ENCODE measurements around the gene PLEKHO2. TPM values are rescaled to one million over a fixed set of nuclear protein-coding genes. Genes with fewer than 3 reads are reported as not detected.

The PLEKHO2 gene
- total and polyA plus RNA-seq, 2 of the 8 experiments (the other 6 are each of a cell fraction or from before 2014, with no cell fraction given), result 16.9 to 20.1 TPM

DNA sequence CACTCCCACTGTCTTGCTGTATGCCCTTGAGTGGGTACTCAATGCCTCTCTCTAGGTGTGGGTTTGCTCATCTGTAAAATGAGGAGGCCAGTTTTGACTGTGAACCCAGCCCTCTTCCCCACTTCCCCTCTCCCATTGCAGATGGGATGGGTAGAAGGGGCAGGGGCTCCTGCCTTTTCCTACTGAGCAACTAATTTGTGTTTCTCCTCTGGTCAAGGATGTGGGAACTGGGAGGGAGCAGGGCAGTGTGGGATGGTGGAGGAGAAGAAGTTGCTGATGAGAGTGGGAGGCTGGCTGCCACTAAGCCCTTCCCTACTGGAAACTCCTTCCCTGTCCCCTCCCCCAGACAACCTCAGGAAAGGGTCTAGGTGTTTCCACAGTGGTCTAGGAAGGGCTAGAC lies 49.8 kb downstream of the PLEKHO2 start:
- no peak overlapping the region for H3K4me2 ChIP-seq (ENCODE audit: insufficient read depth in 1 of 2, low read depth in 2 of 2, low read length in 2 of 2)
- H3K23me2 ChIP-seq (ENCODE audit: low read depth, low read length), result peaks cover 10% of the 10 kb centered on the region; the same call in 1 of the 2 replicates
- no peak overlapping the region for H2BK20ac ChIP-seq (ENCODE audit: low read length)
- H3K14ac ChIP-seq (ENCODE audit: insufficient read length), result no peak overlapping the region
- H3K36me3 ChIP-seq (ENCODE audit: control insufficient read depth in 2 of 4, insufficient read depth in 4 of 4, low read length in 3 of 4), result no peaks in the 10 kb centered on the region
- DNase-seq (ENCODE audit: low read depth in 1 of 2, low spot score in 2 of 2) (no peak), FAIRE-seq (no peak)
- no peak overlapping the region for H3K56ac ChIP-seq (replicated peaks; ENCODE audit: insufficient read length, low read depth, low read length)
- H4K91ac ChIP-seq (replicated peaks; ENCODE audit: insufficient read length, low read length), result no peak overlapping the region
- H2AK5ac ChIP-seq (ENCODE audit: low read depth, low read length), result no peak overlapping the region
- H3K9me3 ChIP-seq (ENCODE audit: insufficient read depth in 2 of 2, low read depth in 1 of 2, low read length in 1 of 2), result no peaks in the 10 kb centered on the region
- no peak overlapping the region for H2BK120ac ChIP-seq (replicated peaks; ENCODE audit: low read depth, low read length)
- H3K79me2 ChIP-seq (ENCODE audit: control insufficient read depth in 1 of 2, insufficient read depth in 2 of 2, low read length in 2 of 2), result no peaks in the 10 kb centered on the region
- H3K27ac ChIP-seq (ENCODE audit: low read depth, low read length), result no peak overlapping the region
- no peak overlapping the region for H3K4ac ChIP-seq (replicated peaks; ENCODE audit: insufficient read length, low read depth, low read length)
- ChIA-PET POLR2A (ENCODE audit: partially characterized antibody) (interaction anchor here (0.8 to 1.6 kb wide), 3 partner anchors 11 to 80 kb away, joined by 3 to 5 read pairs (median 3); no protein-coding TSS in a partner anchor), CTCF (ENCODE audit: partially characterized antibody) (no interaction called here)
- 0 out of 2 replicates have a peak overlapping the region, but pooled peaks have one; percentile 28 for H2BK5ac ChIP-seq (ENCODE audit: low read depth, low read length)
- H3K18ac ChIP-seq (ENCODE audit: extremely low read depth, low read length), result no peak overlapping the region; the same call in 1 of the 2 replicates
- H3K27me3 ChIP-seq (replicated peaks in 1 of 4; ENCODE audit: control insufficient read depth in 3 of 4, extremely low read depth in 1 of 4, insufficient read depth in 3 of 4, low read length in 3 of 4), result no peaks in the 10 kb centered on the region
- H3K4me1 ChIP-seq (replicated peaks in 1 of 4; ENCODE audit: control insufficient read depth in 3 of 4, insufficient read depth in 4 of 4, low read length in 3 of 4), result peaks cover 7 to 26% (median 14%) of the 10 kb centered on the region in 4 experiments; a peak in 6 of 7 replicates
- H3K4me3 ChIP-seq (ENCODE audit: extremely low read depth in 1 of 4, insufficient read depth in 2 of 4, low read depth in 3 of 4, low read length in 4 of 4), result no peak overlapping the region
- H4K20me1 ChIP-seq (replicated peaks in 1 of 2; ENCODE audit: control insufficient read depth in 1 of 2, insufficient read depth in 2 of 2, low read length in 2 of 2), result no peaks in the 10 kb centered on the region
- H3K23ac ChIP-seq (ENCODE audit: insufficient read length), result no peak overlapping the region
- no peaks in the 10 kb centered on the region for H3K79me1 ChIP-seq (ENCODE audit: low read depth, low read length)
- H2BK12ac ChIP-seq (ENCODE audit: low read depth, low read length), result no peak overlapping the region
- no peak overlapping the region for H2AFZ ChIP-seq (ENCODE audit: low read length)
- H4K5ac ChIP-seq (ENCODE audit: insufficient read length, low read depth, low read length), result no peak overlapping the region
- no peak overlapping the region for H4K8ac ChIP-seq (ENCODE audit: extremely low read depth, insufficient read depth, low read length)
- H3K9ac ChIP-seq (replicated peaks in 1 of 4; ENCODE audit: extremely low read depth in 1 of 4, low read depth in 3 of 4, low read length in 3 of 4), result no peak overlapping the region
- no peak overlapping the region for H2BK15ac ChIP-seq (ENCODE audit: low read length)
- TF ChIP-seq EGR1 (IDR thresholded peaks at IDR 0.05; ENCODE audit: borderline replicate concordance, low read depth, low read length), result no peak
- TF ChIP-seq POLR2A (IDR thresholded peaks at IDR 0.05; ENCODE audit: control extremely low read depth in 1 of 2, low read depth in 2 of 2, low read length in 2 of 2), result no peak

Data from H1 (cell line).